Thyroid gland (tissue), 4 donors: ENCODE data around the gene RYR3. TPM values are rescaled to one million over a fixed set of nuclear protein-coding genes. Genes with fewer than 3 reads are reported as not detected.

ENCODE experiments used
- DNase-seq, 2 donors: peaks; one replicate each; pipeline ENCODE4 v3.0.0-alpha.2; 2019
- H3K27ac ChIP-seq, 3 donors: fragments of 200-600 bp; sonication (generic); 1 replicate in 2 of 3; 2 replicates in 1 of 3; pipeline ENCODE4 v1.5.1; 2016 to 2019; ENCODE audit warnings: mild to moderate bottlenecking in 1 of 3, moderate library complexity in 1 of 3
- H3K27me3 ChIP-seq: fragments of 200-600 bp; sonication (generic); one replicate; pipeline ENCODE4 v1.5.1; 2019
- H3K36me3 ChIP-seq, 2 donors: fragments of 200-600 bp; sonication (generic); one replicate each; pipeline ENCODE4 v1.5.1; 2016 to 2019
- H3K4me1 ChIP-seq, 2 donors: fragments of 200-600 bp; sonication (generic); one replicate each; pipeline ENCODE4 v1.5.1; 2017 to 2019
- H3K4me3 ChIP-seq, 3 donors: fragments of 200-600 bp; sonication (generic); replicated peaks in 1 of 3; 1 replicate in 2 of 3; 2 replicates in 1 of 3; pipeline ENCODE4 v1.5.1; 2016; ENCODE audit warnings: mild to moderate bottlenecking in 1 of 3
- H3K9me3 ChIP-seq: fragments of 200-600 bp; sonication (generic); one replicate; pipeline ENCODE4 v1.5.1; 2017
- POLR2A ChIP-seq, 2 donors: fragments of 450-650 bp; IDR thresholded peaks; one replicate each; pipeline ENCODE4 v1.6.1; 2017; ENCODE audit warnings: antibody characterized with exemption in 2 of 2, mild to moderate bottlenecking in 2 of 2, moderate library complexity in 1 of 2
- WGBS, 2 donors: methylation state at CpG; one replicate each; pipeline ENCODE4 v1.1.5; 2017; 5-methylcytosine and 5-hydroxymethylcytosine counted together
- intact Hi-C: fragments of 100-400 bp; cut with DNase I; formaldehyde crosslinking; loops from one replicate; pipeline ENCODE4 v1.15.1; 2023
- total RNA-seq, 4 donors: library from RNA; depleted of rRNA; stranded (reverse); fragments of >200 nt; gene quantifications; one replicate each; pipeline ENCODE4 v1.2.3, GENCODE V29; 2016
- TF ChIP-seq, protein P1 (sequence below), 6 experiments: fragments of 200-600 bp in 3 of 6; fragments of 450-650 bp in 3 of 6; sonication (generic) in 3 of 6; IDR thresholded peaks; one replicate each; pipeline ENCODE4 v1.5.1; 2016 to 2019; ENCODE audit warnings: antibody characterized with exemption in 6 of 6, mild to moderate bottlenecking in 2 of 6, inconsistent platforms in 1 of 6, moderate library complexity in 1 of 6

RYR3 gene
- total RNA-seq, 4 donors from 2014 or later: 0.27 to 4.2 (median 0.34) TPM

DNA sequence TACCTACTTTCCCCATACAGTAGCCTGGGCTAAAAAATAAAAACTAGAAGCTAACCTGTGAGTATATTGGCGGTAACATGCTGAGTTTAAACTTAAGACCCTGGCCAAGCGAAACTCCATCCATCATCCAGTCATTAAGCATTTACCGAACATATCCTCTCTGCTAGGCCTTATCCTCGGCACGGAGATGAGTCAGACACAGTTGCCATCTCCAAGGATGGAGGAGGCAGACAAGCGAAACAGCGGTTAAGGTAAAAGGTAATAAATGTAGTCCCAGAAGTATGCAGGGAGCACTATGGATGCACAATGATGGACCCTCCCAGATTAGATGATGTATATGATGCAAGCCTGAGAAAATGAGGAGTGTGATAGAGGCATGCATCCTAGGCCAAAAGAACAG, 143.6 kb downstream of the RYR3 start:
- TF ChIP-seq, protein P1, sequence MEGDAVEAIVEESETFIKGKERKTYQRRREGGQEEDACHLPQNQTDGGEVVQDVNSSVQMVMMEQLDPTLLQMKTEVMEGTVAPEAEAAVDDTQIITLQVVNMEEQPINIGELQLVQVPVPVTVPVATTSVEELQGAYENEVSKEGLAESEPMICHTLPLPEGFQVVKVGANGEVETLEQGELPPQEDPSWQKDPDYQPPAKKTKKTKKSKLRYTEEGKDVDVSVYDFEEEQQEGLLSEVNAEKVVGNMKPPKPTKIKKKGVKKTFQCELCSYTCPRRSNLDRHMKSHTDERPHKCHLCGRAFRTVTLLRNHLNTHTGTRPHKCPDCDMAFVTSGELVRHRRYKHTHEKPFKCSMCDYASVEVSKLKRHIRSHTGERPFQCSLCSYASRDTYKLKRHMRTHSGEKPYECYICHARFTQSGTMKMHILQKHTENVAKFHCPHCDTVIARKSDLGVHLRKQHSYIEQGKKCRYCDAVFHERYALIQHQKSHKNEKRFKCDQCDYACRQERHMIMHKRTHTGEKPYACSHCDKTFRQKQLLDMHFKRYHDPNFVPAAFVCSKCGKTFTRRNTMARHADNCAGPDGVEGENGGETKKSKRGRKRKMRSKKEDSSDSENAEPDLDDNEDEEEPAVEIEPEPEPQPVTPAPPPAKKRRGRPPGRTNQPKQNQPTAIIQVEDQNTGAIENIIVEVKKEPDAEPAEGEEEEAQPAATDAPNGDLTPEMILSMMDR (IDR thresholded peaks at IDR 0.05): no peak
- TF ChIP-seq POLR2A (IDR thresholded peaks at IDR 0.05): no peak
- no peak overlapping the region for H3K4me3 ChIP-seq
- H3K27me3 ChIP-seq: no peaks in the 10 kb centered on the region
- WGBS, 2 donors: 89 to 96% methylated on average over 7 of the region's 7 CpGs
- no peaks in the 10 kb centered on the region for H3K9me3 ChIP-seq
- no peaks in the 10 kb centered on the region for H3K4me1 ChIP-seq
- DNase-seq: no peak
- intact Hi-C loops: no loop called here
- H3K27ac ChIP-seq: no peak overlapping the region
- H3K36me3 ChIP-seq: no peaks in the 10 kb centered on the region

DNA sequence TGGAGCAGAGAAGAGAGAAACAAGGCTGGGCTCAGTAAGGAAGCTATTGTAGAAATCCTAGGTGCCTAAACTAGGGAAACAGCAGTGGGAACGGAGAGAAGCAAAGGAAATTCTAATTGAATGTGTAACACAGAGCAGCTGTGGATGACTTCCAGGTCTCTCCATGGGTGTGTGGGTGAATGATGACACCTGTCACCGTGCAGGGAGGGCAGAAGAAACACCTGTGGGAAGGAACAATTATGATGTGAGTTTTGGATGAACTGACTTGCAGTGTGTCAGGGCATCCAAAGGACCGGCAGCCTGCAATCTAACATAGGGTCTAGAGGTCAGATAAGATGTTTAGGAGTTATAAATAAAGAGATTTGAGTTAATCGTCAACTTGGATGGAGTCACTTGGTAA, 144.2 kb downstream of the RYR3 start:
- no peaks in the 10 kb centered on the region for H3K9me3 ChIP-seq
- intact Hi-C loops: no loop called here
- DNase-seq: no peak
- no peaks in the 10 kb centered on the region for H3K36me3 ChIP-seq
- WGBS, 2 donors: 77 to 84% methylated on average over 4 of the region's 4 CpGs
- no peaks in the 10 kb centered on the region for H3K27me3 ChIP-seq
- no peak overlapping the region for H3K27ac ChIP-seq
- H3K4me1 ChIP-seq: no peaks in the 10 kb centered on the region
- TF ChIP-seq POLR2A (IDR thresholded peaks at IDR 0.05): no peak
- TF ChIP-seq, protein P1 (IDR thresholded peaks at IDR 0.05): no peak
- no peak overlapping the region for H3K4me3 ChIP-seq

DNA sequence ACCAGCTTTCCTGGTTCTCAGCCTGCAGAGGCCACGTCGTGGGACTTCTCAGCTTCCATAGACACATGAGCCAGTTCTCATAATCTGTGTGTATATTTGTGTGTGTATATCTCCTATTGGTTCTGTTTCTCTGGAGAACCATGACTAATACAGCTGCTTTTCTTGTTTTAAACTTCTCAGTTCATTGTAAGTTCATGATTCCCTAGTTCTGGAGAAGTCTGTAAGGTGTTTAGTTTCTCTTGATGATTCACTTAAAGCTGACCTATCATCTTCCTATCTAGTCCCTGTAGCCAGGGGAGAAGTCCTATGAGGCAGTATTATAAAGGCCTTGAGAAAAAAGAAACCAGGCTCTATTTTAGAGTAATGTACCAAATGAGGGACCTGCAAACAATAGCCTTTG, 147.7 kb downstream of the RYR3 start:
- WGBS, 2 donors: 90 to 91% methylated on average over 2 of the region's 2 CpGs
- DNase-seq: no peak
- H3K9me3 ChIP-seq: no peaks in the 10 kb centered on the region
- H3K4me1 ChIP-seq: no peaks in the 10 kb centered on the region
- no peak overlapping the region for H3K4me3 ChIP-seq
- H3K27me3 ChIP-seq: no peaks in the 10 kb centered on the region
- H3K36me3 ChIP-seq: no peaks in the 10 kb centered on the region
- intact Hi-C loops: no loop called here
- no peak overlapping the region for H3K27ac ChIP-seq
- TF ChIP-seq, protein P1 (IDR thresholded peaks at IDR 0.05): no peak
- no peak for TF ChIP-seq POLR2A (IDR thresholded peaks at IDR 0.05)

DNA sequence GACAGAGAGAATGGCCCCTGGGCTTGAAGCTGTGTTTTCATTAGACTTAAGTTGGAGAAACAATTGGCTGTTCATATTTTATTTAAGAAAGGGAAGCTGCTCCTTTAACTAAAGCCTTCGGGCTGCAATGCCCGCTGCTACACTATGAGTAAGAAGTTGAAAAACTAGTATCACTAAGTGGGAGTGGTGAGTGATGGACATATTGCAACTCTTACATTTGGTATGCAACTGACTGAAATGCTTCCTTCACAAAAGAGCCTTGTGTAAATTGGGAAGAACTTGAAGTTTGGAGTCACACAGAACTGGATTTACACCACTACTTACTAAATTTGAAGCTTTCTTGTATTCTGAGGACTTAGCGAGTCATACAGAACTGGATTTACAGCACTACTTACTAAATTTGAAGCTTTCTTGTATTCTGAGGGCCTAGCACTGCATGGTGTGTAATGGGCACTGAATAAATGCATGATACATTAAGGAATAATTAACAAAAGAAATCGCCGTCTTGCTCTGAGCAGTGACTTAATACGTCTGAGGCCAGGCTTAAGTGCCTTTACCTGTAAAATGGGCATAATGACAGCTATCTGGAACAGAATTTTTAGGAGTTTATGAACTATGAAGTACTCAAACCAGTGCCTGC, 149.5 kb downstream of the RYR3 start:
- WGBS, 2 donors: 78 to 82% methylated on average over 6 of the region's 6 CpGs
- H3K27ac ChIP-seq: no peak overlapping the region
- intact Hi-C loops: no loop called here

DNA sequence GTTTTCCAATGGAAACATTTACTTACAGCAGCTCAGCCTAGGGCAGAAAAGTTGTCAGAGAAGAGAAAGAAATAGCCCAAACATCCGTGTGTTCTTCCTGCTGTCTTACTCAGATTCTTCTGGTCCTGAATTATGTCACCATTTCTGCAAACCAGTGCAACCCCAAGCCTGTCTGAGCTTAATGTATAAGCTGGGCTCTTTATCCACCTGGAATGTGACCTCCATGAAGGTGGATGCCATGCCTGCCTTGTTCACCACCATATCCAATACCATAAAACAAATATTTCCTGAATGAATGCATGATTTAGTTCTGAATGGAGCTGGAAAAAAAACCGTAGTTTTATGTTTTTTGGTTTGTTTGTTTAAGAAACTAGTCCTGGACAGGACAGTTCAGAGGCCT, 150.9 kb downstream of the RYR3 start:
- no peak for DNase-seq
- WGBS, 2 donors: 59 to 64% methylated on average over 2 of the region's 2 CpGs
- no peak overlapping the region for H3K4me3 ChIP-seq
- TF ChIP-seq, protein P1 (IDR thresholded peaks at IDR 0.05): no peak
- no peak for TF ChIP-seq POLR2A (IDR thresholded peaks at IDR 0.05)
- H3K4me1 ChIP-seq: no peaks in the 10 kb centered on the region
- no peak overlapping the region for H3K27ac ChIP-seq
- no peaks in the 10 kb centered on the region for H3K27me3 ChIP-seq
- no peaks in the 10 kb centered on the region for H3K9me3 ChIP-seq
- intact Hi-C loops: no loop called here
- no peaks in the 10 kb centered on the region for H3K36me3 ChIP-seq

More for the DNA sequence above, 149.5 kb downstream of the RYR3 start:
- Histone ChIP-seq H3K4me1 (no peaks in the 10 kb centered on the region), H3K9me3 (no peaks in the 10 kb centered on the region), H3K36me3 (no peaks in the 10 kb centered on the region), H3K4me3 (no peak overlapping the region), H3K27me3 (no peaks in the 10 kb centered on the region)
- no peak for TF ChIP-seq POLR2A (IDR thresholded peaks at IDR 0.05)
- TF ChIP-seq, protein P1 (IDR thresholded peaks at IDR 0.05): no peak
- DNase-seq: no peak
